Activated CD4-positive, alpha-beta memory T cell treated with anti-CD3 and anti-CD28 coated beads, Interleukin-2, amount 10 ng/mL, durations not matched to agents 7 days and 5 days (primary cell): ENCODE data around the gene PHLPP2. TPM values are rescaled to one million over a fixed set of nuclear protein-coding genes. Genes with fewer than 3 reads are reported as not detected.

Experiments used
- CTCF ChIA-PET: fragments of 350-600 bp; sonication (Branson Sonifier 250); formaldehyde crosslinking; loops from one replicate; lab custom pipeline; 2021; ENCODE audit warnings: antibody characterized with exemption, inconsistent platforms; lab: Charles Lee
- POLR2A ChIA-PET: fragments of 350-600 bp; sonication (Branson Sonifier 250); formaldehyde crosslinking; loops from one replicate; lab custom pipeline; 2021; ENCODE audit warnings: antibody characterized with exemption; lab: Charles Lee
- DNase-seq: peaks from one replicate; pipeline ENCODE4 v3.0.0-alpha.2; 2020
- H3K27ac Mint-ChIP-seq: one replicate; pipeline ENCODE4 v1.8.0; 2021; ENCODE audit warnings: mild to moderate bottlenecking, mixed read lengths
- H3K27me3 Mint-ChIP-seq: one replicate; pipeline ENCODE4 v1.8.0; 2021; ENCODE audit warnings: mixed read lengths
- H3K36me3 Mint-ChIP-seq: one replicate; pipeline ENCODE4 v1.8.0; 2021; ENCODE audit warnings: low read depth, mixed read lengths
- H3K4me1 Mint-ChIP-seq: one replicate; pipeline ENCODE4 v1.8.0; 2021; ENCODE audit warnings: mixed read lengths
- H3K4me3 Mint-ChIP-seq: one replicate; pipeline ENCODE4 v1.8.0; 2021; ENCODE audit warnings: mild to moderate bottlenecking, mixed read lengths
- H3K9me3 Mint-ChIP-seq: one replicate; pipeline ENCODE4 v1.8.0; 2021; ENCODE audit warnings: mixed read lengths
- total RNA-seq, 2 experiments: library from RNA; stranded (reverse); gene quantifications; one replicate each; pipeline ENCODE4 v1.2.3, GENCODE V29; 2021

PHLPP2 gene
- total RNA-seq, 2 experiments from 2014 or later: 7.4 TPM

DNA sequence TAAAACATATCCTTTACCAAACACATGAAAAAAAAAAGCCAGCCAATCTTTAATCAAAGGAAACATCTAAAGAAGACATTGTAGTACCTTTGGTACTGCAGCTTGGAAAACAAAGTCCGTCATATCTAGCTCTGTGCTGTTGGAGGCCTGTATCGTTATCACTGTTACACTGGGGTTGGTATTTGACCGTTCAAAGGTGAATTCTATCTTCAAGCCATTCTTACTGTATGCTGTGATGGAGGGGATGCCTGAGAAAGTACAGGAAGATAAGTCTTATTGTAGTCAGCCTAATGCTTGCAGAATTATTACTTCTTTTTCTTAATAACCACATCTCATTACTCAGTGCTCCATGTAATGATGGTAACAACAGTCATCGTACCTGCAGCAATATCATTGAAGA lies 14.4 kb upstream of the PHLPP2 start:
- Mint-ChIP-seq H3K36me3 (peaks cover 60% of the 10 kb centered on the region), H3K27ac (no peak overlapping the region), H3K4me3 (no peak overlapping the region), H3K4me1 (no peaks in the 10 kb centered on the region), H3K27me3 (no peaks in the 10 kb centered on the region), H3K9me3 (no peaks in the 10 kb centered on the region)
- ChIA-PET CTCF (interaction anchor here (0.9 kb wide), 1 partner anchor 12 kb away, joined by 4 read pairs; no protein-coding TSS in a partner anchor), POLR2A (no interaction called here)
- DNase-seq: no peak

DNA sequence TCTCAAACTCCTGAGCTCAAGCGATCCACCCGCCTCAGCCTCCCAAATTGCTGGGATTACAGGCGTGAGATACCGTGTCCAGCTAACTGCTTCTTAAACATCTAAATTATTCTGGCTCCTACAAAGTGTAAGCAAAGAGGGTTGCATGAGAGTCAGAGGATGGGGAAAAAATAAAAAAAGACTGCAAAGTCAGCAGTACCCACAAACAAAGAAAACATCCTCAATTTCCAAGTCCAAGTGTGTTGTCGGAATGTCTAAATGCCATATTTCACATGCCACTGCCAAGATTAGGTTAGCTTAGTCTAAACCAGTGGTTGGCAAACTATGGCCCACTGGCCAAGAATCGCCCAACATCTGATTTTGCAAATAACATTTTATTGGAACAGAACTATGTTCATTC lies 13.0 kb upstream of the PHLPP2 start:
- H3K36me3 Mint-ChIP-seq: peaks cover 64% of the 10 kb centered on the region
- ChIA-PET CTCF (interaction anchor here (0.8 kb wide), 1 partner anchor 8 kb away, joined by 3 read pairs; no protein-coding TSS in a partner anchor), POLR2A (no interaction called here)

DNA sequence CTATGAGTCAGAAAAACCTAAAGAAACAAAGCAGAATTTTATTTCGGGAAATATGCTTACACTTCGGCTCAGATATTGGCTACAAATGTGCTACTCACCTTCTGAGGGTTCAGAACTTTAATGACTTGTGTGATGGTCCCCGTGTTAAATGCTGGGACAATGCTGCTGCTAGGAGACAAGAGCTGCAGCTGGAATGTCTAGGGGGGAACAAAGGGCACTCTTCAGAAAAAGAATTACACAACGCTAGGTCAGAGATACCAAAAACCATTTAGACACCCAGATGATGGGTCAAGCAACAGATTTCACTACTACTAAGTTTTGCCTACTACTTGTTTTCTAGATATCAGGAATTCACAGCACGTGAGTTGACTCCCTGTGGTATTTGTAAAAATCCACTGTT lies 10.0 kb upstream of the PHLPP2 start:
- Mint-ChIP-seq H3K4me1 (no peaks in the 10 kb centered on the region), H3K27me3 (no peaks in the 10 kb centered on the region), H3K36me3 (peaks cover 78% of the 10 kb centered on the region), H3K9me3 (no peaks in the 10 kb centered on the region), H3K4me3 (no peak overlapping the region), H3K27ac (no peak overlapping the region)
- POLR2A ChIA-PET: no interaction called here
- CTCF ChIA-PET: interaction anchor here (1.0 kb wide), 1 partner anchor 16 kb away, joined by 4 read pairs; no protein-coding TSS in a partner anchor
- no peak for DNase-seq

More for the DNA sequence above, 13.0 kb upstream of the PHLPP2 start:
- no peak overlapping the region for H3K4me3 Mint-ChIP-seq
- H3K9me3 Mint-ChIP-seq: no peaks in the 10 kb centered on the region
- no peaks in the 10 kb centered on the region for H3K4me1 Mint-ChIP-seq
- H3K27me3 Mint-ChIP-seq: no peaks in the 10 kb centered on the region
- DNase-seq: no peak
- no peak overlapping the region for H3K27ac Mint-ChIP-seq

DNA sequence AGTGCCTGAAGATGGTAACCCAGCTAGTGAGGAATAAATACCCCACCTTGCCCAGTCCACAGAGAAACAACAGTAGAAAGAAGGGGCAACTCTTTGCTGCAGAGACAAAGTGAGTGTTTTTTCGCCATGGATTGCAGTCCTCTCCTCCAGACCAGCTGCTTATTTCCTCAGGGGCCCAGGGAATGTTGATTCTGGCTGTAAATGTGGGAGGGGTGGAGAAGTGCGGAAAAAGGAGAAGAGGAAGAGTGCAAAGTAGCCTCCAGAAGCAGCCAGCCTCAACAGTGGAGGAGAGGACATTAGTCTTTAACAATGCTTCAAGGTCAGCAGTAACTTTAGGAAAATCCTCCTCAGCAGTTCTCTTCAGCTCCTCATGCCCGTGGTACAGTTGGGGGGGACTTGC lies 8.1 kb upstream of the PHLPP2 start:
- Mint-ChIP-seq H3K4me1 (no peaks in the 10 kb centered on the region), H3K4me3 (no peak overlapping the region), H3K27me3 (no peaks in the 10 kb centered on the region), H3K36me3 (peaks cover 61% of the 10 kb centered on the region), H3K9me3 (no peaks in the 10 kb centered on the region), H3K27ac (no peak overlapping the region)
- DNase-seq: no peak
- ChIA-PET POLR2A (interaction anchor here (0.9 to 1.1 kb wide), 2 partner anchors 63 to 76 kb away, joined by 3 read pairs; partner anchors contain the start of gene AP1G1), CTCF (interaction anchor here (0.6 kb wide), 1 partner anchor 124 kb away, joined by 3 read pairs; no protein-coding TSS in a partner anchor)

DNA sequence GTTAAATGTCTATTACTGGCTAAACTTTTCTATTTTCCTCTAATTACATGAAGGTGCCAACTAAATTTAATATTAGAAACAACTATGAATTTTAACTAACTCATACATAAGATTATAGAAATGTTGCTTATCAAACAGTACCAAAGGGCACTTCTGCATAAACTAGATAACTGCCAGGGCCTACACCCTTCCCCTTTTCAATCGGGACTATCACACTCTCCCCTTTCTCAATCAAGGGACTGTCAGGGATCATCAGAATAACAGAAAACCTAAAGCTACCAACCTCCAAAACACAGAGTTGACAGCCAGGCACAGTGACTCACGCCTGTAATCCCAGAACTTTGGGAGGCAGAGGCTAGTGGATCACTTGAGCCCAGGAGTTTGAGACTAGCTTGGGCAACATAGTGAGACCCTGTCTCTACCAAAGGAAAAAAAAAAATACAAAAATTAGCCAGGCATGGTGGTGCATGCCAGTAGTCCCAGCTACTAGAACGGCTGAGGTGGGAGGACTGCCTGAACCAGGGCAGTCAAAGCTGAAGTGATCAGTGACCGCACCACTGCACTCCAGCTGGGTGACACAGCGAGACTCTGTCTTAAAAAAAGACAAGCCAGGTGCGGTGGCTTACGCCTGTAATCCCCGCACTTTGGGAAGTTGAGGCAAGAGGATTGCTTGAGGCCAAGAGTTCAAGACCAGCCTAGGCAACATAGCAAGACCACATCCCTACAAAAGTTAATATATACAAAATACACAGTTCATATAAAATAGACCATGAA lies 3.2 kb upstream of the PHLPP2 start:
- no peak for DNase-seq

DNA sequence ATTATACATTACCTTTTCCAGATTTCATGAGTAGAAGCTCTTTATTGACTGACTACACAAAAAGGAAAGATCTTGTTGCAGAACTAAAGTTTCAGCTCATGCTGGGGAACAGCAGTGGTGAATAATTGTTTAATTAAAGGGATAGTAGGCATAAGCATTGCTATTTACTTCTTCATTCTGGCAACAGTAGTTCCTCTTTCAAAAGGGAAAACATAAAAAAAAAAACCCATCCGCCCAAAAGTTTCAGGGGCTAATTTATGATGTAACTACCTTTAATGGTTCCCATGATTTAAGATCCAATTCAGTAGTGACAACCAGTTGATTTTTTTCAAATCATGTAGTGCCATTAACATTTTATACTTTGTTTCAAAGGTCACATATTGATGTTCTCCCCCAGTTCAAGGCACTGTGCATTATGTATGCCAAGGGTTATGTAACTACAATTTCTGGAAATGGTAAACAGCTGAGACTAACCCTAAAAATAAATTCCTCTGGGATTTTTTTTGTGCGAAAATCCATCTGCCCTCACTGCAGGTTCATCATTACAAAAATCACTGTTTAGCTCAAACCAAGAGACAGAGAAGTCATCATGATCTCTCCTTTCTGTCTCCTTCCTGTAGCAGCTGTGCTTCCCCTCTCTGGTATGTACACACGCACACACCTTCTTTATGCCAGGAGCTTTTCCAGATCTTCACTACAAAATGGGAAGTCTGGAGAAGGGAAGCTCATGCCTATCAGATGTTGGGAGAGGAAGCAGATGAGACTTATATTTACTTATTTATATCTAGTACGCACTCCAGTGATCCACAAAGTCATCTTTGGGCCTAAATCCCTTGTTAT lies 2.2 kb upstream of the PHLPP2 start:
- Mint-ChIP-seq H3K27me3 (peaks cover 10% of the 10 kb centered on the region), H3K4me1 (peaks cover 17% of the 10 kb centered on the region), H3K9me3 (no peaks in the 10 kb centered on the region), H3K4me3 (no peak overlapping the region), H3K36me3 (peaks cover 20% of the 10 kb centered on the region), H3K27ac (no peak overlapping the region)
- no peak for DNase-seq
- POLR2A ChIA-PET: interaction anchor here (0.6 to 1.6 kb wide), 2 partner anchors 28 to 31 kb away, joined by 3 to 4 read pairs; no protein-coding TSS in a partner anchor
- CTCF ChIA-PET: interaction anchor here (1.1 to 2.1 kb wide), 5 partner anchors 9 to 162 kb away, joined by 3 to 10 read pairs (median 4); no protein-coding TSS in a partner anchor

More for the DNA sequence above, 3.2 kb upstream of the PHLPP2 start:
- Mint-ChIP-seq H3K9me3 (no peaks in the 10 kb centered on the region), H3K36me3 (peaks cover 29% of the 10 kb centered on the region), H3K27ac (no peak overlapping the region), H3K4me3 (no peak overlapping the region), H3K4me1 (peaks cover 9% of the 10 kb centered on the region), H3K27me3 (peaks cover 10% of the 10 kb centered on the region)
- CTCF ChIA-PET: interaction anchor here (1.0 to 2.1 kb wide), 6 partner anchors 11 to 163 kb away, joined by 3 to 10 read pairs (median 4); no protein-coding TSS in a partner anchor
- POLR2A ChIA-PET: interaction anchor here (1.6 kb wide), 1 partner anchor 30 kb away, joined by 3 read pairs; no protein-coding TSS in a partner anchor

DNA sequence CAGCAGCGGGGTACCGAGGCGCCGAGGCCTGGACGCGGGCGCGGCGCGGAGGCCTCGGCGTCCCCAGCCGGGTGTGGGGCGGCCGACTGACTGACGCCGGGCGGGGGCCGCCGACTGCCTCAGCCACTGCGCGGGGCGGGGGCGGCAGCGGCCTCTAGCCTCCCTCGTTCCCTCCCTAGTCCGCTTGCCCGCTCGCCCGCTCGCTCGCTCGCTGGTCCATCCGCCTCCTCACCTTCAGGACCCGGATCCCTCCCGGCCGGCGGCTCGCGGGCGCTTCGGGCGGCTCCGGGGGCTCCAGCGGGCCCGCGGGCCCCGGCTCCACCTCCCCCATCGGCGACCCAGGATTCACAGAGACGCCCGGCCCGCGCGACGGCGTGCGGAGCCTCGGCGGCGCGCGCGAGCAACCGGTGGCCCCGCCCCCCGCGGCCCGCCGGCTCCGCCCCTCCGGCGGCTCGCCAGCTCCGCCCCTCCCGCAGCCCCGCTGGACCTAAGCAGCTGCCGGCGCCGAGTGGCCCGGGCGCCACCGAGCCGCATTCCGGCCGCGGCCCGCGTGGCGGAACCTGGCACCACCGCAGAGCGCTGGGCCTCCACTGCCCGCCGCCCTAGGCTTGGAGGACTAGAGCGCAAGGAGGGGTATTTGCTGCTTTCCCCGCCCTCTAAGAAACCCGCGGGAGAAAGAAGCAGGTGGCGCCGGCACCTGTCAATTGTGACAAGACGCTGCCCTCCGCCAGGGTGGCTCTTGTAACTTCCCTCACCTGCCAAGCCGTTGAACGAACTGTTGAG lies 773 bp downstream of the PHLPP2 start:
- peak; percentile 80 for DNase-seq
- Mint-ChIP-seq H3K27ac (no peak overlapping the region), H3K4me3 (peak overlapping the region; percentile 73), H3K9me3 (no peaks in the 10 kb centered on the region), H3K27me3 (peaks cover 10% of the 10 kb centered on the region), H3K36me3 (peaks cover 2% of the 10 kb centered on the region), H3K4me1 (peaks cover 20% of the 10 kb centered on the region)
- CTCF ChIA-PET: no interaction called here
- POLR2A ChIA-PET: interaction anchor here (0.7 to 1.0 kb wide), 2 partner anchors 59 to 85 kb away, joined by 3 to 5 read pairs; partner anchors contain the start of gene AP1G1

DNA sequence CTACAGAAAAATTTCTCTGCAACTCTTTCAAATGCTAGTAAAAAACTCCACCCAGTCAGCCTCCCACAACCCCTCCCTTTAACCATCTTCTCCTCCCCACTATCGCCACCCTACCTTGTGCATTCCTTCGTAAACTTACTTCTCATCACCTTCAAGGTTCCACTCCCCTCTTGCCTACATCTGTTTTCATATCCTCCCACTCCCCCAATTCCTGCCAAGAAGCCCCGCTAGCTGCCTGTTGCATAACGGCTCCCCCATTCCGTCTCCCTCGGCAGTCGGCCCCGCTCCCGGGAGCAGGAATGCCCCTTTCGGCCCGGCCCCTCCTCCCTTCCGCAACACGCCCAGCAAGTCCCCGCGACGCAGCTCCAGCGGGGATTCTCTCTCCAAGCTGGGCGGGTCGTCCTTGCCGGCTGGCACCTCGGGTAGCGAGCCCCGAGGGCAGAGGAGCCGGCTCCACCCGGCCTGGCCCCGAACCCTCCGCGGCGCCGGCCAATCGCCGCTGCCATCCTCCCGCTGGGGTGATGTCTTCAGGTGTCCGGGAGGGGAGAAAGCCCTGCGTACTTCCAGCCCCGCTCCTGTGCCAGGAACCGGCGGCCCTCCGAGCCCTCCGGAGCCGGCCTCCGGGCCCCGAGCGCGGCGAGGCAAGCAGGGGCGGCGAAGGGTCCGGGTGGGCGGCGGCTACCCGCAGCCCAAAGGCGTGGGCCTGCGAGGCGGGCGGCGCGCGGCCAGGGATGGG lies 1.5 kb downstream of the PHLPP2 start:
- H3K4me1 Mint-ChIP-seq: peaks cover 20% of the 10 kb centered on the region
- CTCF ChIA-PET: interaction anchor here (1.2 kb wide), 1 partner anchor 157 kb away, joined by 4 read pairs; no protein-coding TSS in a partner anchor
- H3K9me3 Mint-ChIP-seq: no peaks in the 10 kb centered on the region
- DNase-seq: peak; percentile 53
- POLR2A ChIA-PET: interaction anchor here (0.6 to 1.0 kb wide), 3 partner anchors 86 to 157 kb away, joined by 3 to 5 read pairs (median 3); partner anchors contain the start of gene AP1G1
- H3K27me3 Mint-ChIP-seq: peaks cover 10% of the 10 kb centered on the region
- peak overlapping the region; percentile 84 for H3K27ac Mint-ChIP-seq
- H3K4me3 Mint-ChIP-seq: peak overlapping the region; percentile 96
- H3K36me3 Mint-ChIP-seq: peaks cover 2% of the 10 kb centered on the region

DNA sequence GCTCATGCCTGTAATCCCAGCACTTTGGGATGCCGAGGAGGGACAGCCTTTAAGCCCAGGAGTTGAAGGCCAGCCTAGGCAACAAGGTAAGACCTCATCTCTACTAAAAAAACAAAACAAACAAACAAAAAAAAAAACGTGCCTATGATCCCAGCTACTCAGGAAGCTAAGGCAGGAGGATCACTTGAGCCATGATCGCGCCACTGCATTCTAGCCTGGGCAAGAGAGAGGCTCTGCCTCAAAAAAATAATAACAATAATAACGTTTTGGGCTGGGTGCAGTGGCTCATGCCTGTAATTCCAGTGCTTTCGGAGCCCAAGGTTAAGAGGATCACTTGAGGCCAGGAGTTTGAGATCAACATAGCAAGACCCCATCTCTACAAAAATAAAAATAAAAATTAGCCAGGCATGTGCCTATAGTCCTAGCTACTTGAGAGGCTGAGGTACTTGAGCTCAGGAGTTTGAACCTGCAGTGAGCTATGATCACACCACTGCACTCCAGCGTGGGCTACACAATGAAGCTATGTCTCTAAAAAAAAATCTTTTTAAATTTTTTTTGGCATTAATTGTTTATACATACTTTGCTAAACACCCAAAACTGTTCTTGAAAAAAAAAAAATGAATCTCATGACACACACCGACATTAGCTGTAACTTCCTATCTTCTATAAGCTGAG lies 3.3 kb downstream of the PHLPP2 start:
- ChIA-PET CTCF (interaction anchor here (0.8 kb wide), 1 partner anchor 112 kb away, joined by 4 read pairs; no protein-coding TSS in a partner anchor), POLR2A (interaction anchor here (0.6 kb wide), 1 partner anchor 88 kb away, joined by 3 read pairs; the partner anchor contains the start of gene AP1G1)
- Mint-ChIP-seq H3K4me1 (peaks cover 20% of the 10 kb centered on the region), H3K4me3 (no peak overlapping the region), H3K9me3 (no peaks in the 10 kb centered on the region), H3K36me3 (peaks cover 2% of the 10 kb centered on the region), H3K27me3 (peaks cover 10% of the 10 kb centered on the region), H3K27ac (no peak overlapping the region)
- DNase-seq: no peak

DNA sequence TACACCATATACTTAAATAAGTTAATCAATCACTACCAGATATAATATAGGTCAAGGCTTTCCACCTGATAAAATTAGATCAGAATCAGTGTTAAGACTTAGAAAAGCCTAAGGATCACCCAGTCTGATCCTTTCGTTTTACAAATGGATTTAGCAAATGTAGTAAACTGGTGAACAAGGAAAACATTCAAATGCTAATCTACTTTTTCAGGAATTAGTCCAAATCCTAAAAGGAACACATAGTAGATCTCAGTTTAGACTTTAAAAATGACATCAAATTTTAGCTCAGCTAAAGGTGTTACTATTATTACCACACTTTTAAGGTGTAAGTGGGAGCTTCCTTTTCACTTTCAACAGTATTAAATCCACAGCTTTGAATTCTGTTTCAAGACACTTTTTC lies 12.0 kb downstream of the PHLPP2 start:
- ChIA-PET CTCF (interaction anchor here (0.5 to 1.5 kb wide), 2 partner anchors 87 to 101 kb away, joined by 3 to 5 read pairs; partner anchors contain the start of gene MARVELD3), POLR2A (no interaction called here)
- H3K36me3 Mint-ChIP-seq: peaks cover 3% of the 10 kb centered on the region
- no peak overlapping the region for H3K4me3 Mint-ChIP-seq
- no peak for DNase-seq
- H3K27ac Mint-ChIP-seq: no peak overlapping the region
- H3K4me1 Mint-ChIP-seq: peaks cover 18% of the 10 kb centered on the region
- H3K27me3 Mint-ChIP-seq: no peaks in the 10 kb centered on the region
- H3K9me3 Mint-ChIP-seq: no peaks in the 10 kb centered on the region

DNA sequence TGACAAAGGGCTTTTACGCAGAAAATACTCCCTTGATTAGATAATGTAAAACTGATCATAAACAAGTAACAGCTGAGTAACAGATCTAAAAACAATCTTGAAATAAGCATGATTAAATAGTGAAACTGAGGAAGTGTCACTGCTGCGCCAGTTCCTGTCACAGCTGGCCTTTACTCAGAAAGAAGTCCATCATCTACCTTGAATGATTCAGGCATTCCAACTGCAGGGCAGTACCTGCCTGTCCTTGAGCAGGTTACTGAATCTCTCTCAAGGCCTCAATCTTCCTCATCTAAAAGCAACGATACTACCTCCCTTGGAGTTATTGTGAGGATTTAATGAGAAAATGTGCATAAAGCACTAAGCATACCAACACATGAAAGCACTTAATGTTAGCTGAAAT lies 12.7 kb downstream of the PHLPP2 start:
- DNase-seq: no peak
- H3K9me3 Mint-ChIP-seq: no peaks in the 10 kb centered on the region
- H3K4me1 Mint-ChIP-seq: peaks cover 18% of the 10 kb centered on the region
- H3K4me3 Mint-ChIP-seq: no peak overlapping the region
- H3K27me3 Mint-ChIP-seq: no peaks in the 10 kb centered on the region
- POLR2A ChIA-PET: no interaction called here
- H3K36me3 Mint-ChIP-seq: peaks cover 3% of the 10 kb centered on the region
- CTCF ChIA-PET: interaction anchor here (1.0 to 1.5 kb wide), 2 partner anchors 101 to 147 kb away, joined by 3 to 5 read pairs; no protein-coding TSS in a partner anchor
- no peak overlapping the region for H3K27ac Mint-ChIP-seq
